Activated CD8-positive, alpha-beta T cell treated with anti-CD3 and anti-CD28 coated beads for 36 hours (primary cell): Measurements from ENCODE around the gene PCDHGB6. TPM values are rescaled to one million over a fixed set of nuclear protein-coding genes. Genes with fewer than 3 reads are reported as not detected.

Experiments used
- ATAC-seq: fragments of 200-7000 bp; cut with Tn5 transposase; one replicate; pipeline ENCODE4 v1.10.0; 2021; ENCODE audit warnings: mild to moderate bottlenecking, moderate library complexity
- CTCF ChIA-PET: fragments of 350-600 bp; sonication (Branson Sonifier 250); formaldehyde crosslinking; loops from one replicate; lab custom pipeline; 2021; ENCODE audit warnings: antibody characterized with exemption; lab: Charles Lee
- POLR2A ChIA-PET: fragments of 350-600 bp; sonication (Branson Sonifier 250); formaldehyde crosslinking; loops from one replicate; lab custom pipeline; 2021; ENCODE audit warnings: antibody characterized with exemption; lab: Charles Lee
- DNase-seq: peaks from one replicate; pipeline ENCODE4 v3.0.0-alpha.2; 2020
- H3K27ac Mint-ChIP-seq: one replicate; pipeline ENCODE4 v1.8.0; 2021; ENCODE audit warnings: mild to moderate bottlenecking, mixed read lengths
- H3K27me3 Mint-ChIP-seq: one replicate; pipeline ENCODE4 v1.8.0; 2021; ENCODE audit warnings: mixed read lengths
- H3K36me3 Mint-ChIP-seq: one replicate; pipeline ENCODE4 v1.8.0; 2021; ENCODE audit warnings: low read depth, mixed read lengths
- H3K4me1 Mint-ChIP-seq: one replicate; pipeline ENCODE4 v1.8.0; 2021; ENCODE audit warnings: low read depth, mixed read lengths
- H3K4me3 Mint-ChIP-seq: one replicate; pipeline ENCODE4 v1.8.0; 2021; ENCODE audit warnings: mild to moderate bottlenecking, moderate library complexity, mixed read lengths
- H3K9me3 Mint-ChIP-seq: one replicate; pipeline ENCODE4 v1.8.0; 2021; ENCODE audit warnings: mixed read lengths
- CTCF ChIP-seq: fragments of 200-600 bp; IDR thresholded peaks from one replicate; pipeline ENCODE4 v1.8.0; 2022; ENCODE audit warnings: antibody characterized with exemption, mild to moderate bottlenecking
- intact Hi-C: fragments of 100-400 bp; cut with micrococcal nuclease; formaldehyde crosslinking; loops from one replicate; pipeline ENCODE4 v1.10.0; 2022
- total RNA-seq, 2 experiments: library from RNA; stranded (reverse); gene quantifications; one replicate each; pipeline ENCODE4 v1.2.3, GENCODE V29; 2021

Gene PCDHGB6
- total RNA-seq, 2 experiments from 2014 or later: 0.09 TPM; not detected in 1

GRCh38 chr5:141363952-141364660, 43.7 kb upstream of the PCDHGB6 start, which contains the start of gene PCDHGA5:
Gene PCDHGA5, plus strand, starts transcription at chr5:141364162. Its CDS starts 169 bp downstream, at chr5:141364331.
- Mint-ChIP-seq H3K9me3 (peaks cover 32% of the 10 kb centered on the region), H3K4me1 (no peaks in the 10 kb centered on the region), H3K27me3 (peaks cover 70% of the 10 kb centered on the region), H3K4me3 (no peak within 1 kb of the TSS), H3K36me3 (peaks cover 24% of the 10 kb centered on the region), H3K27ac (no peak within 1 kb of the TSS)
- DNase-seq (no peak), ATAC-seq (no peak)
- ChIA-PET POLR2A (no interaction called here), CTCF (interaction anchor here (0.8 to 2.0 kb wide), 10 partner anchors 9 to 200 kb away, joined by 3 to 8 read pairs (median 5); partner anchors contain the start of genes PCDHB7, PCDHGA1, PCDHGA10 and PCDHGA11)
- TF ChIP-seq CTCF: no peak
- intact Hi-C loops: no loop called here

- ATAC-seq: no peak
- no peak overlapping the region for H3K27ac Mint-ChIP-seq
- POLR2A ChIA-PET: no interaction called here
- H3K9me3 Mint-ChIP-seq: peaks cover 22% of the 10 kb centered on the region
- no peak for TF ChIP-seq CTCF
- CTCF ChIA-PET: interaction anchor here (1.5 kb wide), 1 partner anchor 21 kb away, joined by 4 read pairs; the partner anchor contains the start of gene PCDHGB4
- H3K4me1 Mint-ChIP-seq: no peaks in the 10 kb centered on the region
- H3K27me3 Mint-ChIP-seq: peaks cover 70% of the 10 kb centered on the region
- DNase-seq: no peak
- H3K36me3 Mint-ChIP-seq: peaks cover 12% of the 10 kb centered on the region
- no peak overlapping the region for H3K4me3 Mint-ChIP-seq
- intact Hi-C loops: no loop called here
These were observed 41.6 kb upstream of the PCDHGB6 start for GRCh38 chr5:141366016-141366896.

DNA sequence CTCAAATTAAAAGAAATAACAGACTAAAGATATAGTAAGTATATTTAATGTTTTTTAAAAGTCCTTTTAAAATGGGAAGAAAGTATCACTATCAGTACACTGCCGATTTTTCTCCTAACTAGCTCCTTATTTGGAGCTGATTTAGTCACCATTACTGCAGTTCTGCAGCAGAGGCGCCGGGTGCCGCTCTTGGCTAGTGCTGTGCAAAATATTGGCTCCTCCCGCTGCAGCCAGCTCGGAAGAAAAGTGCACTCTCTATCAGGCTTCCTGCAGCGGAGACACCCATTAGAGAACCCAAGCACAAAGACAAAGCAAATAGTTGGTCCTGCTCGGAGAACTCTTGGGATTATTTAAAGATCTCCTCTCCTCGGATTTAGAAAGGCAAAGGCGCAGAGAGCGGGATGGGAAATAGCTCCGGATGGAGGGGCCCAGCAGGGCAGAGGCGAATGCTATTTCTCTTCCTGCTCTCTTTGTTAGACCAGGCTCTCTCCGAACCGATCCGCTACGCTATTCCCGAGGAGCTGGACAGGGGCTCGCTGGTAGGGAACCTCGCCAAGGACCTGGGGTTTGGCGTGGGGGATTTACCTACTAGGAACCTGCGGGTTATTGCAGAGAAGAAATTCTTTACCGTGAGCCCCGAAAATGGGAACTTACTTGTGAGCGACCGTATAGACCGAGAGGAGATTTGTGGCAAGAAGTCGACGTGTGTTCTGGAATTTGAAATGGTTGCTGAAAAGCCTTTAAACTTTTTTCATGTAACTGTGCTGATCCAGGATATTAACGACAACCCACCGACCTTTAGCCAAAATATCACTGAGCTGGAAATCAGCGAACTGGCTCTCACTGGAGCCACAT, 37.6 kb upstream of the PCDHGB6 start, which contains the start of gene PCDHGB3:
TSS of gene PCDHGB3 (plus strand) at position 249 of the 855 bp plus-strand sequence. CDS start at position 402, 153 bp downstream.
- peak; percentile 74 for ATAC-seq
- intact Hi-C loops: no loop called here

More for the DNA sequence above, 37.6 kb upstream of the PCDHGB6 start, which contains the start of gene PCDHGB3:
- peak; percentile 27 for TF ChIP-seq CTCF
- H3K9me3 Mint-ChIP-seq: peaks cover 28% of the 10 kb centered on the region
- peaks cover 67% of the 10 kb centered on the region for H3K27me3 Mint-ChIP-seq
- H3K4me3 Mint-ChIP-seq: peak within 1 kb of the TSS; percentile 58
- peaks cover 21% of the 10 kb centered on the region for H3K36me3 Mint-ChIP-seq
- H3K4me1 Mint-ChIP-seq: peaks cover 2% of the 10 kb centered on the region
- ChIA-PET POLR2A (no interaction called here), CTCF (interaction anchor here (0.6 to 3.5 kb wide), 32 partner anchors 10 to 286 kb away, joined by 3 to 23 read pairs (median 5); partner anchors contain the start of genes PCDHB9, PCDHGA10, PCDHGA11 and PCDHGA12)
- peak; percentile 48 for DNase-seq
- H3K27ac Mint-ChIP-seq: no peak within 1 kb of the TSS
